Pancreas (tissue), 10 donors: Measurements from ENCODE around the gene TMEM91. TPM values are rescaled to one million over a fixed set of nuclear protein-coding genes. Genes with fewer than 3 reads are reported as not detected.
"Not testable (repeated sequence)": the region's sequence is repeated elsewhere in the genome, so short reads cannot be mapped to it uniquely, and the experiment has no call there.

Experiments
- ATAC-seq, 4 donors: fragments of 200-7000 bp; cut with Tn5 transposase; one replicate each; pipeline versions ENCODE4 v1.8.0 to v1.9.1; 2020; ENCODE audit warnings: mild to moderate bottlenecking in 4 of 4, moderate library complexity in 4 of 4
- DNase-seq, 6 donors: peaks; one replicate each; pipeline ENCODE4 v3.0.0-alpha.2; 2020
- FAIRE-seq: peaks from 2 replicates; lab custom pipeline; 2012; peaks lifted over from hg19 to GRCh38; lab: Jason Lieb, UNC
- H3K27ac ChIP-seq, 4 donors: fragments of 200-600 bp; sonication (generic); 1 replicate in 3 of 4; 2 replicates in 1 of 4; pipeline versions ENCODE4 v1.5.0 to v1.8.0; 2020
- H3K27me3 ChIP-seq, 4 donors: fragments of 200-600 bp; one replicate each; pipeline ENCODE4 v1.8.0; 2021
- H3K36me3 ChIP-seq, 3 donors: fragments of 200-600 bp; sonication (generic) in 1 of 3; one replicate each; pipeline versions ENCODE4 v1.5.0 to v1.8.0; 2020 to 2021
- H3K4me1 ChIP-seq, 3 donors: fragments of 200-600 bp; one replicate each; pipeline ENCODE4 v1.8.0; 2021
- H3K4me3 ChIP-seq, 4 donors: fragments of 200-600 bp; sonication (generic) in 2 of 4; one replicate each; pipeline versions ENCODE4 v1.5.0 to v1.8.0; 2020 to 2021
- H3K9me3 ChIP-seq, 4 donors: fragments of 200-600 bp; one replicate each; pipeline ENCODE4 v1.8.0; 2021
- WGBS, 2 donors: extraction: QIAGEN DNeasy Blood & Tissue Kit; methylation state at CpG; one replicate each; pipeline ENCODE4 v1.1.7; 2013; 5-methylcytosine and 5-hydroxymethylcytosine counted together
- intact Hi-C, 3 donors: fragments of 100-400 bp; cut with DNase I; formaldehyde crosslinking; loops; one replicate each; pipeline versions ENCODE4 v1.11.1 to v1.14.2; 2022
- polyA plus RNA-seq, 2 donors: library from polyadenylated mRNA; stranded (reverse); fragments of 200-250 nt; gene quantifications; one replicate each; pipeline ENCODE4 v1.2.3, GENCODE V29; 2013
- total RNA-seq, 6 donors: library from RNA; stranded (reverse); fragmentation: NEBNext Ultra II Directional in 4 of 6; extraction: Animal tissue kit (Norgen Biotek cat#: 25700) in 4 of 6; gene quantifications; one replicate each; pipeline versions ENCODE4 v1.2.1 to v1.2.4, GENCODE V29; 2021 to 2023
- TF ChIP-seq, protein P1 (sequence below), 4 donors: fragments of 200-600 bp; sonication (generic) in 3 of 4; IDR thresholded peaks; one replicate each; pipeline versions ENCODE4 v1.5.0 to v1.8.0; 2021; ENCODE audit warnings: antibody characterized with exemption in 4 of 4
- donor health status: healthy with polysubstance abuse.
- donor health status: DM: no; HTN: no; CAD: no; lungs with moderate emphysema.
- donor health status: DM: no; HTN: no; CAD: no.
- donor health status: control.
- donor health status: control.
- donor health status: Bipolar disorder and iron deficiency.
- donor health status: DM: yes; HTN: yes; CAD: no.
- donor health status: DM: no; HTN: no; CAD: no.
- donor health status: DM: no; HTN: no; CAD: no.
- donor health status: DM: yes; HTN: yes; CAD: no.

Gene TMEM91
- total and polyA plus RNA-seq, 8 donors: 3.8 to 33.0 (median 5.4) TPM

- DNase-seq: peak; percentile 68 to 96 (median 90)
- WGBS, 2 donors: 4 to 8% methylated on average over 12 of the region's 12 CpGs
- peaks cover 11 to 13% (median 13%) of the 10 kb centered on the region in 3 donors for H3K4me1 ChIP-seq
- H3K4me3 ChIP-seq: no peak overlapping the region
- no peaks in the 10 kb centered on the region for H3K36me3 ChIP-seq
- FAIRE-seq: peak; percentile 39
- intact Hi-C loops: no loop called here
- no peaks in the 10 kb centered on the region for H3K9me3 ChIP-seq
- ATAC-seq: peak; percentile 57 to 83 (median 75)
- TF ChIP-seq, protein P1, sequence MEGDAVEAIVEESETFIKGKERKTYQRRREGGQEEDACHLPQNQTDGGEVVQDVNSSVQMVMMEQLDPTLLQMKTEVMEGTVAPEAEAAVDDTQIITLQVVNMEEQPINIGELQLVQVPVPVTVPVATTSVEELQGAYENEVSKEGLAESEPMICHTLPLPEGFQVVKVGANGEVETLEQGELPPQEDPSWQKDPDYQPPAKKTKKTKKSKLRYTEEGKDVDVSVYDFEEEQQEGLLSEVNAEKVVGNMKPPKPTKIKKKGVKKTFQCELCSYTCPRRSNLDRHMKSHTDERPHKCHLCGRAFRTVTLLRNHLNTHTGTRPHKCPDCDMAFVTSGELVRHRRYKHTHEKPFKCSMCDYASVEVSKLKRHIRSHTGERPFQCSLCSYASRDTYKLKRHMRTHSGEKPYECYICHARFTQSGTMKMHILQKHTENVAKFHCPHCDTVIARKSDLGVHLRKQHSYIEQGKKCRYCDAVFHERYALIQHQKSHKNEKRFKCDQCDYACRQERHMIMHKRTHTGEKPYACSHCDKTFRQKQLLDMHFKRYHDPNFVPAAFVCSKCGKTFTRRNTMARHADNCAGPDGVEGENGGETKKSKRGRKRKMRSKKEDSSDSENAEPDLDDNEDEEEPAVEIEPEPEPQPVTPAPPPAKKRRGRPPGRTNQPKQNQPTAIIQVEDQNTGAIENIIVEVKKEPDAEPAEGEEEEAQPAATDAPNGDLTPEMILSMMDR (IDR thresholded peaks at IDR 0.05): no peak
- H3K27me3 ChIP-seq: no peaks in the 10 kb centered on the region
- peak overlapping the region in 3 of 4 donors; percentile 22 to 45 (median 37) for H3K27ac ChIP-seq
These were observed 2.3 kb upstream of the TMEM91 start for GRCh38 chr19:41373993-41374392.

- Histone ChIP-seq H3K36me3 (no peaks in the 10 kb centered on the region), H3K4me1 (peaks cover 11 to 13% (median 13%) of the 10 kb centered on the region in 3 donors), H3K9me3 (no peaks in the 10 kb centered on the region), H3K27ac (peak overlapping the region; percentile 27 to 76 (median 54)), H3K4me3 (peak overlapping the region in 3 of 4 donors; percentile 45 to 62 (median 49)), H3K27me3 (no peaks in the 10 kb centered on the region)
- FAIRE-seq: no peak
- WGBS, 2 donors: 44 to 46% methylated on average over 8 of the region's 8 CpGs
- DNase-seq: no peak
- intact Hi-C loops: no loop called here
- ATAC-seq: peak; percentile 19 to 44 (median 26)
- TF ChIP-seq, protein P1 (IDR thresholded peaks at IDR 0.05): no peak
These were observed 649 bp downstream of the TMEM91 start for GRCh38 chr19:41376998-41377365.

GRCh38 chr19:41377977-41378709 lies 1.8 kb downstream of the TMEM91 start:
- no peak for FAIRE-seq
- TF ChIP-seq, protein P1 (IDR thresholded peaks at IDR 0.05): no peak
- no peak overlapping the region for H3K27ac ChIP-seq
- H3K36me3 ChIP-seq: peaks cover 0 to 3% (median 0%) of the 10 kb centered on the region in 3 donors
- H3K27me3 ChIP-seq: no peaks in the 10 kb centered on the region
- 72 to 78% methylated on average over 9 of the region's 9 CpGs for WGBS, 2 donors
- no peaks in the 10 kb centered on the region for H3K9me3 ChIP-seq
- intact Hi-C loops: no loop called here
- no peak for ATAC-seq
- DNase-seq: no peak
- H3K4me1 ChIP-seq: peaks cover 11 to 13% (median 13%) of the 10 kb centered on the region in 3 donors
- H3K4me3 ChIP-seq: no peak overlapping the region

DNA sequence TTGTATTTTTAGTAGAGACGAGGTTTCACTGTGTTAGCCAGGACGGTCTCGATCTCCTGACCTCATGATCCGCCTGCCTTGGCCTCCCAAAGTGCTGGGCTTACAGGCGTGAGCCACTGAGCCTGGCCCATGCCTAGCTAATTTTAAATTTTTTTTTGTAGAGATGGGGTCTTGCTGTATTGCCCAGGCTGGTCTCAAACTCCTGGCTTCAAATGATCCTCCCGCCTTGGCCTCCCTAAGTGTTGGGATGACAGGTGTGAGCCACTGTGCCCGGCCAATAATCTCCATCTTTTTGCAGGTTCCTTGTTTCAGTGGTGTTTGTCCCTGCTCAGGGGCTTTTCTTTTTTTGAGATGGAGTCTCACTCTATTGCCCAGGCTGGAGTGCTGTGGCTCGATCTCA lies 5.2 kb downstream of the TMEM91 start:
- H3K9me3 ChIP-seq, H3K27ac ChIP-seq, intact Hi-C loops, H3K4me1 ChIP-seq, ATAC-seq, H3K36me3 ChIP-seq, H3K4me3 ChIP-seq, H3K27me3 ChIP-seq, FAIRE-seq, DNase-seq: not testable (repeated sequence)
- WGBS, 2 donors: 93 to 94% methylated on average over 8 of the region's 8 CpGs

- no peak for FAIRE-seq
- TF ChIP-seq, protein P1 (IDR thresholded peaks at IDR 0.05): no peak
- intact Hi-C loops: no loop called here
These were observed 8.0 kb downstream of the TMEM91 start for GRCh38 chr19:41384351-41384750.

More at GRCh38 chr19:41384351-41384750, 8.0 kb downstream of the TMEM91 start:
- no peak for DNase-seq
- no peaks in the 10 kb centered on the region for H3K27me3 ChIP-seq
- WGBS, 2 donors: 89 to 92% methylated on average over 5 of the region's 5 CpGs
- ATAC-seq: no peak
- H3K4me3 ChIP-seq: no peak overlapping the region
- H3K4me1 ChIP-seq: no peaks in the 10 kb centered on the region
- no peaks in the 10 kb centered on the region for H3K9me3 ChIP-seq
- no peak overlapping the region for H3K27ac ChIP-seq
- peaks cover 0 to 12% (median 3%) of the 10 kb centered on the region in 3 donors for H3K36me3 ChIP-seq
